Muscle of arm (tissue), 14 donors: Measurements from ENCODE around the gene ALPI. TPM values are rescaled to one million over a fixed set of nuclear protein-coding genes. Genes with fewer than 3 reads are reported as not detected.
"Not testable (repeated sequence)": the region's sequence is repeated elsewhere in the genome, so short reads cannot be mapped to it uniquely, and the experiment has no call there.

Experiments
- DNase-seq: peaks from one replicate; pipeline ENCODE4 v3.0.0-alpha.2; 2013
- long read RNA-seq, 11 donors: transcript quantifications; one replicate each; lab custom pipeline, GENCODE V29; 2026
- polyA plus RNA-seq, 12 donors: library from polyadenylated mRNA; unstranded; fragments of 120-200 nt; gene quantifications; one replicate each; pipeline ENCODE4 v1.2.1, GENCODE V29; 2013; ENCODE audit not compliant: insufficient read length in 12 of 12

ALPI gene
- polyA plus RNA-seq, result not detected
- long read RNA-seq, donor 1, result 0 reads
- long read RNA-seq, donor 2, result 0 reads
- long read RNA-seq, donor 3, result 0 reads
- long read RNA-seq, donor 4, result 0 reads
- long read RNA-seq, donor 5, result 0 reads
- long read RNA-seq, donor 6, result 0 reads
- long read RNA-seq, donor 7, result 0 reads
- long read RNA-seq, donor 8, result 0 reads
- long read RNA-seq, donor 9, result 0 reads
- long read RNA-seq, donor 10, result 0 reads
- long read RNA-seq, donor 11, result 0 reads

DNA sequence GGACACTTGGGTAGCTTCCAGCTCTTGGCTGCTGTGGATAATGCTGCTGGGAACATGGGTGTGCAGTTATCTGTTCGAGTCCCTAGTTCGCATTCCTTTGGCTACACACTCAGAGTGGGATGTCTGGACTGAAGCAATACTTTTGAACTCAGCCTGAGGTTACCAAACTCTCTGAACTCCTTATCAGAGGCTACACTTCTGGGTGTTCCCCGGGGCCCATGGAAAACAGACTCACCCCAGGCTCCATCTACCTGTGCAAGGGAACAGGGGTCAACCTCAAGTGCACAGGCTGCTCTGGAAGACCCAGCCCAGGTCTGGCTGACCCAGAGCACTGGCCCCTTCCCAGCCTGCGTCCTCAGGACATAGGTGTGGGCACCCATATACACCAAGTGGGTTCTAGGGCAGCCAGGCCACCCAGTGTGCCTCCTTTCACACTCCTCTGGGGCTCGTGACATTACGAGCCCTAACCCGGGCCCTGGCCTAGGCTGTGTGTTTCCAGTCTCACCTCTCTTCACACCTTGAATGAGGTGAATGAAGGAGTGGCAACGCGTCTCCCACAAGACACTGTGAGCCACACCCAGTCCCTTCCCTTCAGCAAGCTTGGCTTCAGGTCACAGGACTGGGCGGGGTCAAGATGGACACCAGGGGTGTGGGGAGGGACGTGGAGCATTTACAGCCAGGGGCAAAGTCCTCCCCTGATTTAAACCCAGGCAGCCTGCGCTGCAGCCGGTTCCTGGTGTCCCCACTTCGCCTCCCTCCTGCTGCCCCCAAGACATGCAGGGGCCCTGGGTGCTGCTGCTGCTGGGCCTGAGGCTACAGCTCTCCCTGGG, at the start of gene ALPI:
Gene ALPI, plus strand, starts transcription at position 728 of the 830 bp plus-strand sequence. Its CDS starts 47 bp downstream, at position 775.
- no peak for DNase-seq

DNA sequence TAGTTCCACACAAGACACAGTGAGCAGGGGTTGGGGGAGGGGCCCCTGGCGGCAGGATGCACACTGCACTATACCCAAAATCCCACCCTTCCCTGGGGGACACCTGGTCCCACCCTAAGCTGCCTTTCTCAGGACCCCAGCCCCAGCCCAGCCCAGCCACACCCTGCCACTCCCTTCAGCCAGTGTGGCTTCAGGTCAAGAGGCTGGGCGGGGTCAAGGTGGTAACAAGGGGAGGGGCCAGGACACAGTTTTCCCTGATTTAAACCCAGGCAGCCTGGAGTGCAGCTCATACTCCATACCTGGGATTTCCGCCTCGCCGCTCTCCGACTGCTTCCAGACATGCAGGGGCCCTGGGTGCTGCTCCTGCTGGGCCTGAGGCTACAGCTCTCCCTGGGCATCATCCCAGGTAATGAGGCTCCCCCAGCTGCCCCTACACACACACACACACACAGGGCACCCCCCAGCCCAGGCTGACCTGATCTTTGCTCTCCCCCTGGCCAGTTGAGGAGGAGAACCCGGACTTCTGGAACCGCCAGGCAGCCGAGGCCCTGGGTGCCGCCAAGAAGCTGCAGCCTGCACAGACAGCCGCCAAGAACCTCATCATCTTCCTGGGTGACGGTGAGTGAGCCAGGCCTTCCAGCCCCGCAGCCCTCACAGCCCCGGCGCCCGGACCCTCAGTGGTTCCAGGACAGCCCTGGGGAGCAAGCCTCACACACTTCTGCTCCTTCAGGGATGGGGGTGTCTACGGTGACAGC, 49.2 kb upstream of the ALPI start, which contains the start of gene ALPG:
Gene ALPG, plus strand, starts transcription at position 289 of the 755 bp plus-strand sequence. Its CDS starts 51 bp downstream, at position 340.
- DNase-seq, result no peak

DNA sequence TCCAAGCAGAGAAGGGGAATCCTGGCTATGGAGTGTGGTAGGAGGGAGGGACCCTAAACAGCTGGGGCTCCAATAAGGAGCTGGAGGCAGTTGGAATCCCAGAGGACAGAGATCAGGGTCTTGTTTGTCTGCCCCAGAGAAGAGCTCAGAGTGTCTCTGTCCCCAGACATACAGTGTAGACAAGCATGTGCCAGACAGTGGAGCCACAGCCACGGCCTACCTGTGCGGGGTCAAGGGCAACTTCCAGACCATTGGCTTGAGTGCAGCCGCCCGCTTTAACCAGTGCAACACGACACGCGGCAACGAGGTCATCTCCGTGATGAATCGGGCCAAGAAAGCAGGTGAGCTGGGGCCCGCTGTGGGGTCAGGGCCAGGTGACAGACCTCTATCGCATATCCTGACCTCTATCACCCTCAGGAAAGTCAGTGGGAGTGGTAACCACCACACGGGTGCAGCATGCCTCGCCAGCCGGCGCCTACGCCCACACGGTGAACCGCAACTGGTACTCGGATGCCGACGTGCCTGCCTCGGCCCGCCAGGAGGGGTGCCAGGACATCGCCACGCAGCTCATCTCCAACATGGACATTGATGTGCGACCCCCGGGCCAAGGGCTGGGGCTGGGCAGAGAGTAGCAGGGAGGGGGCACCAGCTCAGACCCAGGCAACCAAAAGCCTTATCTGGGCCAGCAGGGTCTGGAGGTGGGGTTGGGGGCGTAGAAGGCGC, 48.4 kb upstream of the ALPI start:
- DNase-seq, result not testable (repeated sequence)

DNA sequence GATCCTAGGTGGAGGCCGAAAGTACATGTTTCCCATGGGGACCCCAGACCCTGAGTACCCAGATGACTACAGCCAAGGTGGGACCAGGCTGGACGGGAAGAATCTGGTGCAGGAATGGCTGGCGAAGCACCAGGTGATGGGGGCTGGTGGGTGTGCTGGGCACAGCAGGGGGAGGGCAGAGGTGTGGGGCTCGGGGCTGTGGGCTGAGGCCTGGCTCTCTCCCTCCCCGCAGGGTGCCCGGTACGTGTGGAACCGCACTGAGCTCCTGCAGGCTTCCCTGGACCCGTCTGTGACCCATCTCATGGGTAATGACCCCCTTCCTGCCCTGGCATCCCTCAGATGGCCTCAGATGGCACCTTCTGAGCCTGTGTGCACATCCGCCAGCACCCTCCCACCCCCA, 47.7 kb upstream of the ALPI start:
- not testable (repeated sequence) for DNase-seq

DNA sequence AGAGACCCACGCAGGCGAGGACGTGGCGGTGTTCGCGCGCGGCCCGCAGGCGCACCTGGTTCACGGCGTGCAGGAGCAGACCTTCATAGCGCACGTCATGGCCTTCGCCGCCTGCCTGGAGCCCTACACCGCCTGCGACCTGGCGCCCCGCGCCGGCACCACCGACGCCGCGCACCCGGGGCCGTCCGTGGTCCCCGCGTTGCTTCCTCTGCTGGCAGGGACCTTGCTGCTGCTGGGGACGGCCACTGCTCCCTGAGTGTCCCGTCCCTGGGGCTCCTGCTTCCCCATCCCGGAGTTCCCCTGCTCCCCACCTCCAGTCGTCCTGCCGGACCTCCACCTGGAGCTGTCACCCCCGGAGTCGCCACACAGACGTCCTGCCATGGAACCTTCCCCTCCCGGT, 46.3 kb upstream of the ALPI start:
- DNase-seq, result not testable (repeated sequence)

DNA sequence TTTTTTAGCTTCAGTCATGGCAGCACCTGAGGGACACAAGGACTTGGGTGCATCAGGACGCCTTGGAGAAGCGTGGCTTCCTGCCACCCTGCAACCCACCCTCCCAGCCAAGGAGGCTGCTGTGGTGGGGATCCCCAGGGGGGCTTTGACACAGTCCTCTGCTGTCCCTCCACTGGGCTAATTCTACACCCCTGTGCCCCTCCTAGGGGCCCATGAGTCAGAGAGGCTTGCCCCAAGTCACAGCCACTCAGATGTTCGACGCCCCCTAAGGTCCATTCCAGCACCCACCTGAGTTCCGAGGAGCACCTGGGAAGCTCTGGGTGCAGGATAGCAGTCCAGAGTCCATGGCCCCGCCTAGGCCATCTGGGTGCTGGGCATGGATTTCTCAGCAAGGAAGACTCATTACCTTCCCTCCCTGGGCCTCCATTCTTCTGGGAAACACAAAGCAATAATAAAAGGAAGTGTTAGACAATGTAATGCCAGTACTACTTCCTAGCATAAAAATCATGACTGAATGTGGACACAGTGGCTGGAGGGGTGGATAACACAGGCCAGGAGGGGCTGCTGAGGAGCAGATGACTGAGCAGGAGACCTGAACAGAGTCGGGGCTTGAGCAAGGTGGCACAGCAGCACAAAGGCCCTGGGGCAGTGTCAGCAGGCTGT, 45.6 kb upstream of the ALPI start:
- DNase-seq, result no peak

DNA sequence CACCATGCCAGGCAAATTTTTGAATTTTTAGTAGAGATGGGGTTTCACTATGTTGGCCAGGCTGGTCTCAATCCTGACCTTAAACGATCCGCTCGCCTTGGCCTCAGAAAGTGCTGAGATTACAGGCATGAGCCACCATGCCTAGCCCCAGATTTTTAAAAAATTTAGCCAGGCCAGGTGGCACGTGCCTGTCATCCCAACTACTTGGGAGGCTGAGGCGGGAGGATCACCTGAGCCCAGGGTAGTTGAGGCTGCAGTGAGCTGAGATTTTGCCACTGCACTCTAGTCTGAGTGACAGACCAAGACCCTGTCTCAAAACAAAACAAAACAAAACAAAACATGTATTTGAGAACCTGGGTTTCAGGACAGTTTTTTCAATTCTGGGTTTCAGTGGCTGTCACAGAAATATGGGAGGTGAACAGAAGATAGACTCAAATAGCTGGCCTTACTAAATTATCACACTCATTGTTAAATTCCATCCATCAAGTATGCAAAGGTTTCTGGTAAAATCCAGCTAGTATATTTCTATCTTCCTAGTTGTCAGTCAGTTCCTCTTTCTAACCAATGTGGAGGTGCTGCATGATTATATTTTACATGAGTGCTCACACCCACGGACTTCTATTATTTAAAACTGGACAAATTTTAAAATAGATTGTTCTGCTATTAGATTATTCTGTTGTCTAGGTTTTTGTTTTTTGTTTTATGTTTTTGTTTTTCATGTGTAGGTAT, 43.9 kb upstream of the ALPI start:
- no peak for DNase-seq

DNA sequence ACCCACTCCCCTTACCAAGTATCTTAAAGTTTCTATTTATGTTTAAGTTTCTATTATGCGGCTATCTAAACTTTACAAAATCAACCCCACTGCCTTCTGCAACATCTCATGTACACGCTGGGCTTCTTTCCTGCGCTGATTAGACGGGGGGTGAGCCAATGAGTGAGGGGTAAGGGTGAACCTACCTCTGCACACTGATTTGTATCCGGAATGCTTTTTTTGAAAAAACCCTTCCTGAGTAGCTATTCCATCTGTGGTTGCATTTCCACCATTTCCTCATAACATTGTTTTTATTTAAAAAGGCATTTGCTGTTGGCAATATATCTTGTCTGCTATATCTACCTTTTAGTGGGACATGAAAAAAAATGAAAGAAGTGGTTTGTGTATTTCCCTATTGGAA, 43.0 kb upstream of the ALPI start:
- no peak for DNase-seq

DNA sequence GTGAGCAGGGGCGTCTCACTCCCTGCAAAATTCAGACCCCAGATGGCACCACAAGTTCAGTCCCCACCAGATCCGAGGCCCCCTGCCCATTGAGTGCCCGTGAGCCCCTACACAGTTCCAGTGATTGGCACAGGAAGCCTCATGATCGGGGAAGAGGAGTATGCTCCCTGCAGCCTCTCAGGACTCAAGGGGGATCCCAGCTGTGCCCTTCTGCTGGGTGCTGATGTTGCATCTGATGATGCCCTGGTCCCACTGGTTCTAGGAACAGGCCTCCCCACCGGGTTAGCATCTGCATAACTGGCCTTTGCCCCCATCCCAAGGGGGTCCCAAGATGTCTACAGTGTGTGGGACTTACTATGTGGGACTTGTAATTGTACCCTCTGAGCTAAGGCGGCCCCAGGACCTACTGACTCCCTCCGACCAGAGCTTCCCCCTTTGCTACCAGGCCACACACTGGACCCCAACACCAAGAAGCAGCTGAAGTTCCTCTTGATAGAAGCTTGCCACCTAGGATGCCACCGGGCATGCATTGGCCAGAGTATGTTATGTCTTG, 40.7 kb upstream of the ALPI start:
- DNase-seq, result no peak

DNA sequence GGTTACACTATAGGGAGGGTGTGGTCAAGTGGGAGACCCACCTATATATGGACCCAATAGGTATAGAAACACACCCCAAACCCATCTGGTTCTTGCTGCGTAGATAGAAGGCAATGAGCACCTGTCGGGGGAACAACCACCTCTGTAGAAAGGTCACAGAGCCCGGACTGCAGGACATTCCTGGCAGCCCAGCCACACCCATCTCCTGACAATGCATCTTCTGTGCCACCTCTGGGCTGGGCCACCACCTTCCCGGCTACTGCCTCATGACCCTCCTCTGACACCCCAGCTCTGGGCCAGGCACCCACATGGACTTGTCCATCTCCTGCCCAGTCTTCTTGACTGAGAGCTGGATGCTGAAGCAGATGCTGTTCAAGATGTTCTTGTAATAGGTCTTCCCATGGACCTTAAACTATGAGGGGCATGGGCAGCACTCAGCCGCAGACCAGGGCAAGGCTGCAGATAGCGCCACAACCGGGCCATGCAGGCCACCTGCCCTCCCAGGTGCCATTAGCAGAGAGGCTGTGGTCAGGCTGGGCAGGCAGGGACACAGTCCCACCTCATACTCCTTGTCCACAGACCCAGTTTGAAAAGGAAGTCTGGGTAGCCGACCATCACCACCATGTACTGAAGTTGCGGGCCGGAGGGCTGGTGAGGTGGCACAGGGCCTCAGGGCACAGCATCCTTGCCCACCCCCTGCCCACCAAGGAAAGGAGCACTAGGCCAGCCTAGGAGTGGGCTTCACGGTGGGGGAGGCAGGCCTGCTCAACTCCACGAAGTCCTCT, 40.0 kb upstream of the ALPI start:
- no peak for DNase-seq

DNA sequence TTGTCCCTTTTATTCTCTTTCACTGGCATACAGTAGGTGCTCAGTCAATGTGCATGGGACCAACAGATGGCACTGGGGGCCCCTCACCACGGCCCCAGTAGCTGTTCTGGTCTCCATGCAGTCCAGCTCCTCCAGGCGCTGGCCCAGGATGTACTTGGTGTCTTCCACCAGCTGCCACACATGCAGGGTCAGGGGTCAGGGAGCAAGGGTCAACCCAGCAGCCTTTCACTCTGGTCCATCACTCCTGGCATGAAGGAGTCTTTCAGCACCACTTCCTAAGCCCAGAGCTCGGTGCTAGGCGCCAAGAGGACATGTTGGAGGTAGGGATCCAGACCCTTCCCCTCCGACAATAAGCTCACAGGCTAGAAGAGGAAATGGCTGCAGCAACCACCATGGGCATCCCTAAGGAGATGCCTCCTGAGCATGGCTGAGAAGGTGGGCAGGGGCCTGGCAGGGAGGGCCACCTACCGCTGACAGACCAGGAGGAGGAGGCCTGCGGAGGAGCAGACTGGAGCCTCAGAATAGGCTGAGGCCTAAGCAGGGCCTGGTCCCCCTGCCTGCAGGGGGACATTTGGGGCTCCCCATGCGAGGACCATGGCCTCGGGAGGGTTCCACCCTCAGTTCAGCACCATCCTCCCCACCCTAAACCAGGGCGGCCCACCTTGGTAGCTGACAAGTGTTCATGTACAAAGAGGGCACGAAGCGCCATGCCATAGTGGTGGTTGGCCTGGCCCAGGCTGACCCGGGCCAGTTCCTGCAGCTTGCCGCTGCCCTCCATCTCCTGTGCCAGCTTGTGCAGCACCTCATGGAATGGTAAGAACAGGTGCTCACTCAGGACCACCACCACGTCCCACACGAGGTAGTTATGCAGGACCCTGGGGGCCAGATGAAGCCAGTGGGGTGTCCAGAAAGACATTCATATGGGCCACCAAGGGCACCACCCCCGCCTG, 39.2 kb upstream of the ALPI start:
- DNase-seq, result no peak

DNA sequence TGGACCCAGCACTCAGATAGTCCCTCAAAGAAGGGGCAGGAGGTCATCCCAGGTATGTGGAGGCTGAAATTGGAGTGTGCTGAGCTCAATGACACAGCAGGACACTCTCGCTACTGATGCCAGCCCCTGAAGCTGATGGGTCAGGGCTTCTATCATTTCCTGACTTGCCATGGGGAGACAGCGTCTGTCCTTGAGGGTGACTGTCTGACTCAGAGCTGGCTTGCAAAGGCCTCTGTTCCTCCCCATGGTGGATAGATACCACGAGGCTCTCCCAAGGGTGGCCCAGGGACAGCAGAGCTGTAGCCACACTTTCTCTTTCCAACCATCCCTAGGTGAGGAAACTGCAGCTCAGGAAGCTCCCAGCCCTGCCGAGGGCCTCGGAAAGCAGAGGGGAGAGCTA, 38.5 kb upstream of the ALPI start:
- DNase-seq, result no peak

DNA sequence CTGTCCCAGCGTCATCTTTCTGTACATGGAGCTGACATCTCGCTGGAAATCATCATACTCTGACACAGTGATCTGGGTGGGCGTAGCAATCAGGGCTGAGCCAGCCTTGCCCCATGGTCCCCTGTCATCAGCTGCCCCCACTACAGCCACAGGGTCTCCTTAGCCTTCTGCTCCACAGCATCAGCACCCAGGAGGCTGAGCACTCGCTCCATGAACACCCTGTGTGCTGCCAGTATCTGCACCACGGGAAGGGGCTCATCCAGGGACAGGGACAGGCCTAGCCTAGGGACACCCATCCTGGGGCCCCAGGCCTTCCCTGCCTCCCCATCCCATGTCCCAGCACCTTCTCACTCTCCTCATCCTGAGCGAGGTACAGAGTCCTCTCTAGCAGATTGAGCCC, 37.9 kb upstream of the ALPI start:
- no peak for DNase-seq

DNA sequence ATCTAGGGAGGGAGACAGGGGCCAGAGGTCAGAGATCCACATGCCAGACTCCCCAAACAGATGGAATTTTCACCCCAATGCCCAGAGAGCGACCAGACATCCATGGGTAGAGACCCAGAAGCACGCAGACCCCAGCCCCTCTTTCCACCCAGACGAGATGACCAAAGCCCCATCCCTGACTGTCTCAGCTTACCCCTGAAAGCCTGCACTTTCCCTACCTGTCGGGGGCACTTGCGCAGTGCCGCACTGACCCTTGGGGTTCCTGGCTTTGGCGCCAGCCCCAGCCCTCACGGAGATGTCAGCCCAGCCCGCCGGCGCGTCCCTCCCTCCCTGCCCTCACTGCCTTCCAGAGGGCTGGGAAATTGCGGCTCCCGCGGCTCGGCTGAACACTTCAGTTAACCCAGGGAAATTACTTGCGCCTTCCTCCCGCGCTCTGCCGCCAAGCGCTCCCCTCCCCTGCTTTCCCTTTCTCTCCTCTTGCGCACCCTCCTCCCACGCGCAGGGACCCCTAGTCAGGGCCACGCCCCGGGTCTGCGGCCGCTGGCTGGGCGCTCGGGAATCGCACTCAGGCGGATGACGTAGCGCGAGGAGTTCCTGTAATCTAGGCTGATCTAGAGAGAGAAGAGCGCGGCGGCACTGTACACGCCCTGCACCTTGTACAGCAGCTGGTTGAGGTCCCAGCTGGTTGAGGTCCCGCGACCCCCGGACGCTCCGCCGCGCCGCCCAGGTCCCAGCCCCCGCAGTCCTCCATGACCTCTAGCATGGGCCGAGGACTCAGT, 37.3 kb upstream of the ALPI start:
- DNase-seq, result no peak

DNA sequence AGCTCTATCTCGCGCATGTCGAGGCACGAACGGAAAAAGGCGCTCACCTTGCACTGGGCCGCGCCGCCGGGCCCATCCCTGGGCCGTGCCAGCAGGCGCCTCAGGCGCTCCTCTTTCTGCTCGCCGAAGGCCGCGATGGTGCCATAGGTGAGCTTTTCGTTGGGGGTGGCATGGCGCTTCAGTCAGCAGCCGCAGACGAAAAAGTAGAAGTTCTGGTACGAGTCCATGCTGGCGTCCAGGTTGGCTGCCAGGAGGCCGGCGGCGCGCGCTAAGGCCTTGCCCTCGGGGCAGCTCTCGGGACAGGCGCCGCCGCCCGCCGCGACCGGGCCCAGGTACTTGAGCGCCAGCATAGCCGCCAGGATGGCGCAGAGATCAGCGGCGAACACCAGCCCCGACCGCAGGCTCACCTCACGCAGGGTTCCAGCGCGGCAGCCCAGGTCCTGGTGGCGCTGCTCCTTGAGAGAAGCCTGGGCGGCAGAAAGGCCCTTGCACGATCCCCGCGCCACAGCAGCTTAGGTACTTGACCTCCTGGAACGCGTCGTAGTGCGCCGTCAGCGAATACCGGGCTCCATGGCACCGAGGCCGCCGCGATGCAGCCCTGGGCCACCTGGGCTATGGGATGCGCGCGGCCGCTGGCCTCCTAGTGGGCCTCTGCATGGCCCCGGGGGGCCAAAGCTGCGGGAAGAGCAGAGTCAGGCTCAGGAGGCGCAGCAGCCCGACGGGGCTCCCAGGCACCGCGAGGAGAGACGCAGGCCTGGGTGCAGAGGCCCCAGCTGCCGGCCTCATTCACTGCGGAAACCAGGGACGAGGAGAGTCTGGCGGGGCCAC, 36.5 kb upstream of the ALPI start:
- DNase-seq, result no peak

DNA sequence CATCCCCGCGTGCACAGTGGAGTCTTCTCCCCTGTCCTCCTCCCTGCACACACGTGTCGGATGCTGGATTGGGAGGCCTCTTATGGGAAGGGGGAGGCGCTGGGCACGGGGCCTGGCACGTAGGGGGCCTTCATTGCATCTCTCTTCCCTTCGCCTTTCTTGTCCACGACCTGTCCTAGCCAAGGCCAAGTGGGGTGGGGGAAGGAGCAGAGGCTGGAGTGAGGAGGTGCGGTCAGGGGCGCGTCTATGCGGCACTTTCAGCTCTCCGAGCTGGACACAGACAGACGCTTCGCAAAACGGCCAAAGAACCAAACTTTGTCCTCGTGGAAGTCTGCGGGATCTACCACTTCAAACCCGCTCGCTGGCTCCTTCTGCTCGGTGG, 35.9 kb upstream of the ALPI start:
- no peak for DNase-seq
